HEK293 (cell line): Measurements from ENCODE around the gene SLC39A10.

Source experiments
- CTCF ChIP-seq: fragments of 450-650 bp; formaldehyde crosslinking; IDR thresholded peaks from 2 replicates; pipeline ENCODE4 v1.5.1; 2016; ENCODE audit warnings: missing biosample characterization, missing genetic modification characterization
- GLIS2 ChIP-seq: fragments of 450-650 bp; formaldehyde crosslinking; IDR thresholded peaks from 2 replicates; pipeline ENCODE4 v1.5.1; 2016; ENCODE audit warnings: missing biosample characterization, missing genetic modification characterization
- KLF10 ChIP-seq: fragments of 450-650 bp; IDR thresholded peaks from 2 replicates; pipeline ENCODE4 v1.5.1; 2018; ENCODE audit warnings: missing biosample characterization, mild to moderate bottlenecking, missing genetic modification characterization
- PRDM1 ChIP-seq: fragments of 450-650 bp; formaldehyde crosslinking; IDR thresholded peaks from 2 replicates; pipeline ENCODE4; 2016; ENCODE audit warnings: missing biosample characterization, missing genetic modification characterization
- PRDM10 ChIP-seq: fragments of 450-650 bp; formaldehyde crosslinking; IDR thresholded peaks from 2 replicates; pipeline ENCODE4 v1.5.1; 2016; ENCODE audit warnings: missing biosample characterization, missing genetic modification characterization
- REST ChIP-seq: fragments of 450-650 bp; formaldehyde crosslinking; IDR thresholded peaks from 2 replicates; pipeline ENCODE4 v1.5.1; 2016; ENCODE audit warnings: missing biosample characterization, missing genetic modification characterization
- YY1 ChIP-seq: fragments of 450-650 bp; formaldehyde crosslinking; IDR thresholded peaks from 2 replicates; pipeline ENCODE4 v1.5.1; 2018; ENCODE audit warnings: missing biosample characterization, missing genetic modification characterization
- ZNF112 ChIP-seq: fragments of 450-650 bp; formaldehyde crosslinking; IDR thresholded peaks from 2 replicates; pipeline ENCODE4 v1.5.0; 2017; ENCODE audit warnings: missing biosample characterization, missing genetic modification characterization
- ZNF2 ChIP-seq: fragments of 450-650 bp; formaldehyde crosslinking; IDR thresholded peaks from 2 replicates; pipeline ENCODE4 v1.5.1; 2016; ENCODE audit warnings: missing biosample characterization, missing genetic modification characterization
- ZNF26 ChIP-seq: fragments of 450-650 bp; formaldehyde crosslinking; IDR thresholded peaks from 2 replicates; pipeline ENCODE4 v1.5.1; 2016; ENCODE audit warnings: missing biosample characterization, missing genetic modification characterization
- ZNF513 ChIP-seq: fragments of 450-650 bp; IDR thresholded peaks from 2 replicates; pipeline ENCODE4 v1.5.1; 2018; ENCODE audit warnings: missing biosample characterization, missing genetic modification characterization
- ZNF654 ChIP-seq: fragments of 450-650 bp; formaldehyde crosslinking; IDR thresholded peaks from 2 replicates; pipeline ENCODE4 v1.5.1; 2016; ENCODE audit warnings: low read depth, missing biosample characterization, missing genetic modification characterization
- ZSCAN18 ChIP-seq: fragments of 450-650 bp; formaldehyde crosslinking; IDR thresholded peaks from 2 replicates; pipeline ENCODE4 v1.5.1; 2016; ENCODE audit warnings: missing biosample characterization, missing genetic modification characterization
- ZSCAN5A ChIP-seq: fragments of 450-650 bp; formaldehyde crosslinking; IDR thresholded peaks from 2 replicates; pipeline ENCODE4 v1.5.1; 2016; ENCODE audit warnings: missing biosample characterization, missing genetic modification characterization

- TF ChIP-seq REST (tag by site-specific recombination) (no peak), CTCF (tag by site-specific recombination) (no peak), ZNF513 (tag by site-specific recombination) (no peak), ZNF2 (tag by site-specific recombination) (no peak), PRDM10 (tag by site-specific recombination) (no peak), PRDM1 (tag by site-specific recombination) (no peak), ZNF112 (tag by site-specific recombination) (no peak), ZNF654 (tag by site-specific recombination) (no peak), YY1 (tag by site-specific recombination) (no peak), GLIS2 (tag by site-specific recombination) (no peak), ZSCAN18 (tag by site-specific recombination) (no peak), ZSCAN5A (tag by site-specific recombination) (no peak), KLF10 (tag by site-specific recombination) (no peak), ZNF26 (tag by site-specific recombination) (no peak)
Measured at GRCh38 chr2:195737511-195738325, 80.7 kb downstream of the SLC39A10 start.
